Lower leg skin (tissue), 4 donors: ENCODE measurements around the gene TMEM187. TPM values are rescaled to one million over a fixed set of nuclear protein-coding genes. Genes with fewer than 3 reads are reported as not detected.

Experiments
- DNase-seq, 2 donors: peaks; one replicate each; pipeline ENCODE4 v3.0.0-alpha.2; 2019; ENCODE audit warnings: low spot score in 2 of 2
- H3K4me3 ChIP-seq: fragments of 200-600 bp; sonication (generic); 2 replicates; pipeline ENCODE4 v1.5.1; 2017; ENCODE audit warnings: mild to moderate bottlenecking, low read depth; ENCODE audit not compliant: poor library complexity, severe bottlenecking
- CTCF ChIP-seq, 3 donors: fragments of 450-650 bp; IDR thresholded peaks; one replicate each; pipeline ENCODE4 v1.5.1; 2016; ENCODE audit warnings: antibody characterized with exemption in 3 of 3, mild to moderate bottlenecking in 3 of 3, moderate library complexity in 2 of 3
- POLR2A ChIP-seq, 2 donors: fragments of 450-650 bp; IDR thresholded peaks; one replicate each; pipeline ENCODE4 v1.6.1; 2016 to 2017; ENCODE audit warnings: antibody characterized with exemption in 2 of 2, mild to moderate bottlenecking in 1 of 2, moderate library complexity in 1 of 2
- WGBS, 2 donors: methylation state at CpG; one replicate each; pipeline ENCODE4 v1.1.5; 2018; 5-methylcytosine and 5-hydroxymethylcytosine counted together
- intact Hi-C: fragments of 100-400 bp; cut with DNase I; formaldehyde crosslinking; loops from one replicate; pipeline ENCODE4 v1.15.0; 2023; ENCODE audit warnings: low total_unique reads
- microRNA counts, 2 donors: library from miRNA; unstranded; fragments of <30 nt; microRNA quantifications; one replicate each; lab custom pipeline; 2016
- microRNA-seq, 2 donors: library from miRNA; unstranded; fragments of <30 nt; microRNA quantifications; one replicate each; pipeline ENCODE4, GENCODE V29; 2016; ENCODE audit warnings: borderline replicate concordance in 2 of 2, borderline number of aligned reads in 1 of 2
- total RNA-seq, 4 donors: library from RNA; depleted of rRNA; stranded (reverse); fragments of >200 nt; gene quantifications; one replicate each; pipeline ENCODE4 v1.1.0, GENCODE V29; 2016

Gene TMEM187
- total RNA-seq, 4 donors from 2014 or later: 10.1 to 21.6 (median 14.4) TPM

GRCh38 chrX:154030715-154031305, 58.3 kb downstream of the TMEM187 start:
- 89 to 94% methylated on average over 26 to 29 of the region's 29 CpGs for WGBS, 2 donors
- intact Hi-C loops: no loop called here
- TF ChIP-seq POLR2A (IDR thresholded peaks at IDR 0.05) (no peak), CTCF (IDR thresholded peaks at IDR 0.05) (no peak)
- no peak overlapping the region for H3K4me3 ChIP-seq
- no peak for DNase-seq

GRCh38 chrX:154032160-154032559, 59.6 kb downstream of the TMEM187 start:
- intact Hi-C loops: no loop called here
- no peak for TF ChIP-seq CTCF (IDR thresholded peaks at IDR 0.05)
- no peak for TF ChIP-seq POLR2A (IDR thresholded peaks at IDR 0.05)
- DNase-seq: no peak
- H3K4me3 ChIP-seq: no peak overlapping the region
- 90 to 91% methylated on average over 5 to 11 of the region's 11 CpGs for WGBS, 2 donors

- TF ChIP-seq CTCF (IDR thresholded peaks at IDR 0.05) (no peak), POLR2A (IDR thresholded peaks at IDR 0.05) (no peak)
- H3K4me3 ChIP-seq: no peak overlapping the region
- 77 to 80% methylated on average over 8 to 9 of the region's 9 CpGs for WGBS, 2 donors
- intact Hi-C loops: no loop called here
- DNase-seq: no peak
Observed at GRCh38 chrX:154032653-154033052, 60.1 kb downstream of the TMEM187 start.

MicroRNAs within 50 kb of the gene (microRNA counts, 767-probe panel; counts per million panel counts)
- 0 to 358 counts per million in 2 donors for microRNA hsa-miR-718 (lab: Ali Mortazavi, UCI)

Small RNAs within 50 kb of the gene (microRNA-seq; reads per million reads assigned to microRNA genes)
- gene MIR3202-1 (0 reads per million in 2 donors), gene MIR3202-2 (0 reads per million in 2 donors), gene MIR718 (0 reads per million in 2 donors)

Other genes starting within 250 kb of the TMEM187 start
- gene BCAP31, start 248.4 kb upstream of the TMEM187 start, total RNA-seq: 100 to 1,000 TPM; 139 to 210 (median 169) TPM
- gene ABCD1, start 247.9 kb upstream of the TMEM187 start, total RNA-seq: 1 to 10 TPM; 5.0 to 9.3 (median 7.4) TPM
- 10 to 100 TPM; 10.9 to 21.9 (median 12.3) TPM for gene PLXNB3, start 208.5 kb upstream of the TMEM187 start, total RNA-seq
- gene SRPK3, start 191.7 kb upstream of the TMEM187 start, total RNA-seq: under 1 TPM in 3 of 4 donors, not detected in 1; 0.30 to 0.79 (median 0.36) TPM
- gene IDH3G, start 178.4 kb upstream of the TMEM187 start, total RNA-seq: 10 to 100 TPM; 66.2 to 94.8 (median 76.1) TPM
- gene SSR4, start 178.1 kb upstream of the TMEM187 start, total RNA-seq: 100 to 1,000 TPM in 3 of 4 donors, 10 to 100 TPM in 1; 90.2 to 169 (median 156) TPM
- 1 to 10 TPM; 2.2 to 6.4 (median 4.6) TPM for gene PDZD4, start 142.2 kb upstream of the TMEM187 start, total RNA-seq
- gene L1CAM, start 86.6 kb upstream of the TMEM187 start, total RNA-seq: 10 to 100 TPM in 2 of 4 donors, 1 to 10 TPM in 2; 3.0 to 12.9 (median 8.4) TPM
- 1 to 10 TPM in 2 of 4 donors, under 1 TPM in 2; 0.53 to 2.6 (median 0.98) TPM for gene AVPR2, start 68.1 kb upstream of the TMEM187 start, total RNA-seq
- gene ARHGAP4, start 46.5 kb upstream of the TMEM187 start, total RNA-seq: 10 to 100 TPM in 2 of 4 donors, 1 to 10 TPM in 2; 2.7 to 14.8 (median 10.5) TPM
- 10 to 100 TPM; 32.6 to 70.9 (median 51.1) TPM for gene NAA10, start 37.7 kb upstream of the TMEM187 start, total RNA-seq
- gene RENBP, start 28.1 kb upstream of the TMEM187 start, total RNA-seq: 10 to 100 TPM in 1 of 4 donors, 1 to 10 TPM in 2, under 1 TPM in 1; 0.76 to 11.8 (median 4.2) TPM
- gene HCFC1, start 936 bp upstream of the TMEM187 start, total RNA-seq: 10 to 100 TPM; 32.6 to 51.6 (median 40.9) TPM
- gene IRAK1, start 47.1 kb downstream of the TMEM187 start, total RNA-seq: 10 to 100 TPM; 57.5 to 67.4 (median 60.6) TPM
- 10 to 100 TPM; 30.7 to 34.9 (median 33.6) TPM for gene MECP2, start 125.0 kb downstream of the TMEM187 start, total RNA-seq
- not detected for gene OPN1LW, start 171.5 kb downstream of the TMEM187 start, total RNA-seq
- not detected for gene OPN1MW, start 209.8 kb downstream of the TMEM187 start, total RNA-seq
- gene OPN1MW2, start 247.0 kb downstream of the TMEM187 start, total RNA-seq: not detected